ENCODE results near the gene TSNAXIP1.

The TSNAXIP1 gene

DNA sequence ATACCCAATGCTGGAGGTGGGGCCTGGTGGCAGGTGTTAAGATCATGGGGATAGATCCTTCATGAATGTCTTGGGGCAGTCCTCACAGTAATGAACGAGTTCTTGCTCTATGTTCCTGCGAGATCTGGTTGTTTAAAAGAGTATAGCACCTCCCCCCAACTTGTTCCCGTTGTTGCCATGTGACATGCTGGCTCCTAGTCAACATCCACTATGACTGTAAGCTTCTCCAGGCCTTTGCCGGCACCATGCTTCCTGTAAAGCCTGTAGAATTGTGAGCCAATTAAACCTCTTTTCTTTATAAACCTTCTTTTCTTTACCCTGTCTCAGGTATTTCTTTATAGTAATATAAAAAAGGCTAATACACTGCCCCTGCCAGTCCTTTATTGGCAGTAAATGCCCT lies 33.6 kb upstream of the TSNAXIP1 start:
- no peak for TF ChIP-seq CTCF (IDR thresholded peaks at IDR 0.05; ENCODE audit: borderline replicate concordance, control extremely low read depth, extremely low read depth, insufficient read depth, missing control alignments)
- DNase-seq (ENCODE audit: low spot score) = no peak
- in situ Hi-C loops (cut with MboI; ENCODE audit: low sequenced_read_pairs, unreplicated experiment) = no loop called here

DNA sequence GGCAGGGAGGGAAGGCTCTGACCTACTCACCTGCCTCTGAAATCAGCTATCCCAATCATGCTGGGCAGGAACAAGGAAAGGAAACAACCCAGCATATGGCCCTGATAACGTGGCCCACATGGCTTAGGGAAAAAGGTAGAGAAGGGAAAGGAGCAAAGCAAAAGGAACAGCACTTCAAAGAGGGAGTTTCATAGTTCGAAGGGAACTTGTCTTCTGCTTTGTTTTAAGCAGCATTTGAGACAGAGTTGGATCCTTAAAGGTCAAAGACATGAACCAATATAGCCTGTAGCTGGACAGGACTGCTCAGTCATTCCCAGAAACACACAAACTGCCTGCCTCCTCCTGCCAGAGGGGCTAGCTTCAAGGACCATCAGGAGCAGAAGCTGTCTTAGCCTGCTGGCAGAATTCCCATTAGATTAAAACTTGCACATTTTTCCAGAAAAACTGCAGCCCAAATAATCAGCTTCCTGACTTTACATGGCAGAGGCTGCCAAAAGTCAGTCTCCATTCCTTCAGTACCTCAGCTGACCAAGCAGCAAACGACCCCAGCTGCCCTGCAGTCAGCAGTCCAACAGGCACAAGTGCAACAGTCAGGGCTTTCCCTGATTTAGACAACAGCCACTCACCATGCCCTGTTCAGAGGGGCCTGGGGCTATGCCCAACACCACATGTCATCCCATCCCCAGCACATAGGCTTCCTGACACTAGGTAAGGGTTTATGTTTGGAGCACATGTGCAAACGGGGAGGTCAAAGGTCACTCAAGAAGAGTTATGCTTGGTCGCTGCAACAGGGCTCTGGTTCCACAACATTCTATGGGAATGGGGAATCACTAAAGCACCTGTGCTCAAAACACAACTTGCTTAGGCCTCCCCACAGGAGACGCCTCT lies 32.9 kb upstream of the TSNAXIP1 start:
- in situ Hi-C loops (cut with MboI; ENCODE audit: low sequenced_read_pairs, unreplicated experiment) = no loop called here
- no peak for DNase-seq (ENCODE audit: low spot score)
- no peak for TF ChIP-seq CTCF (IDR thresholded peaks at IDR 0.05; ENCODE audit: borderline replicate concordance, control extremely low read depth, extremely low read depth, insufficient read depth, missing control alignments)

DNA sequence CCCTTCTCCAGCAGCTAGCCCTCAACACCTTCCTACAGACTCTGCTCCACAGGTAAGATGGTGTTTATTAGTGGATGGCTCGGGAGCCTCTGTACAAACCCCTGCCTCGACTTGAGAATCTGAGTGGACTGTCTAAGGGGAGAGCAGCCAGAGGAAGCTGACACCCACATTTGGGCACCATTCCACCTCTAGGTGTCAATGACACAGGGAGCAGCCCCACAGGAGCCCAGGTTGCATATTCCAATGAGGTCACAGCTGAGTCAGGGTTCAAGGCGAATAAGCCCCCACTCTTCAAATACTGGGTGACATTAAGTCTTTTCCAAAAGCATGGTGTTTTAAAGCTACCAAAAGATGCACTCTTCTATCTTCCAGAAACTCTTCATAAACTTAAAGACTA lies 32.2 kb upstream of the TSNAXIP1 start:
- in situ Hi-C loops (cut with MboI; ENCODE audit: low sequenced_read_pairs, unreplicated experiment) = no loop called here
- DNase-seq (ENCODE audit: low spot score) = no peak
- no peak for TF ChIP-seq CTCF (IDR thresholded peaks at IDR 0.05; ENCODE audit: borderline replicate concordance, control extremely low read depth, extremely low read depth, insufficient read depth, missing control alignments)

DNA sequence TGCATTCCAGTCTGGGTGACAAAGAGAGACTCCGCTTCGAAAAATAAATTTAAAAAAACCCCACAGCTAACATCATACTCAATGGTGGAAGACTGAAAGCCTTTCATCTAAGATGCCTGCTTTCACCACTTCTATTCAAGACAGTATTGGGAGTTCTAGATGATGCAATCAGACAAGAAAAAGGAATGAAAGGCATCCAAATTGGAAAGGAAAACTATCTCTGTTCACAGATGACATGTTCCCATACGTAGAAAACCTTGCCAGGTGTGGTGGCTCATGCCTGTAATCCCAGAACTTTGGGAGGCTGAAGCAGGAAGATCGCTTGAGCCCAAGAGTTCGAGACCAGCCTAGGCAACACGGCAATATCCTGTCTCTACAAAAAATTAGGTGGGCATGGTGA lies 31.4 kb upstream of the TSNAXIP1 start:
- in situ Hi-C loops (cut with MboI; ENCODE audit: low sequenced_read_pairs, unreplicated experiment) = no loop called here
- no peak for TF ChIP-seq CTCF (IDR thresholded peaks at IDR 0.05; ENCODE audit: borderline replicate concordance, control extremely low read depth, extremely low read depth, insufficient read depth, missing control alignments)
- DNase-seq (ENCODE audit: low spot score) = no peak

- no peak for TF ChIP-seq CTCF (IDR thresholded peaks at IDR 0.05; ENCODE audit: borderline replicate concordance, control extremely low read depth, extremely low read depth, insufficient read depth, missing control alignments)
- in situ Hi-C loops (cut with MboI; ENCODE audit: low sequenced_read_pairs, unreplicated experiment) = no loop called here
- DNase-seq (ENCODE audit: low spot score) = no peak
Measured at GRCh38 chr16:67779256-67780014, 27.3 kb upstream of the TSNAXIP1 start.

- in situ Hi-C loops (cut with MboI; ENCODE audit: low sequenced_read_pairs, unreplicated experiment) = no loop called here
- no peak for TF ChIP-seq CTCF (IDR thresholded peaks at IDR 0.05; ENCODE audit: borderline replicate concordance, control extremely low read depth, extremely low read depth, insufficient read depth, missing control alignments)
- DNase-seq (ENCODE audit: low spot score) = no peak
Measured at GRCh38 chr16:67780847-67781564, 25.7 kb upstream of the TSNAXIP1 start.
